HFFc6 (cell line): ENCODE data around the gene SUFU. TPM values are rescaled to one million over a fixed set of nuclear protein-coding genes. Genes with fewer than 3 reads are reported as not detected.

Experiments
- DNase-seq: peaks from one replicate; pipeline ENCODE4 v3.0.0-alpha.2; 2018
- H3K27ac Mint-ChIP-seq: 2 replicates; pipeline ENCODE4 v1.8.0; 2020; ENCODE audit warnings: mild to moderate bottlenecking, mixed read lengths
- H3K27me3 Mint-ChIP-seq: 2 replicates; pipeline ENCODE4 v1.8.0; 2021; ENCODE audit warnings: mild to moderate bottlenecking, moderate library complexity, mixed read lengths; ENCODE audit not compliant: insufficient read depth
- H3K36me3 Mint-ChIP-seq: 2 replicates; pipeline ENCODE4 v1.8.0; 2021; ENCODE audit warnings: low read depth, mixed read lengths
- H3K4me1 Mint-ChIP-seq: 2 replicates; pipeline ENCODE4 v1.8.0; 2020; ENCODE audit warnings: low read depth, mixed read lengths
- H3K4me3 Mint-ChIP-seq: 2 replicates; pipeline ENCODE4 v1.8.0; 2020; ENCODE audit warnings: mild to moderate bottlenecking, moderate library complexity, mixed read lengths
- H3K9me3 Mint-ChIP-seq: 2 replicates; pipeline ENCODE4 v1.8.0; 2020; ENCODE audit warnings: mild to moderate bottlenecking, mixed read lengths
- total RNA-seq, 6 experiments: library from RNA; stranded (reverse); fragmentation: NEBNext Ultra II Directional; extraction: Animal tissue kit (Norgen Biotek cat#: 25700); gene quantifications; 2 replicates in 1 of 6; 3 replicates in 5 of 6; pipeline ENCODE4 v1.2.3, GENCODE V29; 2021
- TF ChIP-seq, protein P1 (sequence below): fragments of 200-600 bp; sonication (generic); IDR thresholded peaks from 2 replicates; pipeline ENCODE4 v1.5.0; 2021; ENCODE audit warnings: antibody characterized with exemption, mild to moderate bottlenecking

The SUFU gene
- total RNA-seq, 6 experiments from 2014 or later, result 12.8 to 16.8 (median 15.2) TPM

DNA sequence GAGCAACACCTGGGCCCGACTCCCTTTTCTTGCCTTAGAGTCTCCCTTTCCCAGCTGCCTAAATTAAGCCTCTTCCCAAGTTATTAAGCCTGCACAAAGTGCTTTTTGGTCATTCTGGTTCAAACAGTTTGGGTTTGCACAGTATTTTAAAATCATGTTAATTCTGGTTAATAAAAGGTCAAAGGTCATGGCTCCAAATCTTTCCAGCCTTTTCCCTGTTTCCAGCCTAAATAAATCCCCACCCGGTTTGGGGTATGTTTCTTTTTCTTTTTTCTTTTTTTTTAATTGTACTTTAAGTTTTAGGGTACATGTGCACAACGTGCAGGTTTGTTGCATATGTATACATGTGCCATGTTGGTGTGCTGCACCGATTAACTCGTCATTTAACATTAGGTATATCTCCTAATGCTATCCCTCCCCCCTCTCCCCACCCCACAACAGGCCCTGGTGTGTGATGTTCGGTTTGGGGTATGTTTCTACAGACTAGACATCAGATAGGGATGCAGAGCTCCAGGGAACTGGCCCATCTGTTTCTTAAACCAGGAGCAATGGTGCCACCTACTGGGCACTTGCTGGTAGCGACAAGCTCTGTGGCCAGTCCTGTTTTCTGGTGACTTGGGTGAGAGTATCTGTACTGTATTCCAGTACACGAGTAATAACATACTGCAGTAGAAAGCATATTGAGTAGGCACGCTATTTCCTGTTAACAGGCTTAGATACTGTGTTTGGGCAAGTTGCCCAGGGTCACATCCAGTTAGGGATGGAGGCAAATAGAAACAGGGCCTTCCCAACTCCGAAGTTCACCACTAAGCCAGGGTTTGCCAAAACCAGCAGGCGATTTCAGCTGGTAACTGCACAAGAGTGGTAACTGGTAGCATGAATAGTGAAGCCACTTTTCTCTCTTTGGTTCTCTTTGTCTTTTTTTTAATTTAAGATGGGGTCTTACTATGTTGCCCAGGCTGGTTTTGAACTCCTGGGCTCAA lies 80.0 kb downstream of the SUFU start:
- TF ChIP-seq, protein P1, sequence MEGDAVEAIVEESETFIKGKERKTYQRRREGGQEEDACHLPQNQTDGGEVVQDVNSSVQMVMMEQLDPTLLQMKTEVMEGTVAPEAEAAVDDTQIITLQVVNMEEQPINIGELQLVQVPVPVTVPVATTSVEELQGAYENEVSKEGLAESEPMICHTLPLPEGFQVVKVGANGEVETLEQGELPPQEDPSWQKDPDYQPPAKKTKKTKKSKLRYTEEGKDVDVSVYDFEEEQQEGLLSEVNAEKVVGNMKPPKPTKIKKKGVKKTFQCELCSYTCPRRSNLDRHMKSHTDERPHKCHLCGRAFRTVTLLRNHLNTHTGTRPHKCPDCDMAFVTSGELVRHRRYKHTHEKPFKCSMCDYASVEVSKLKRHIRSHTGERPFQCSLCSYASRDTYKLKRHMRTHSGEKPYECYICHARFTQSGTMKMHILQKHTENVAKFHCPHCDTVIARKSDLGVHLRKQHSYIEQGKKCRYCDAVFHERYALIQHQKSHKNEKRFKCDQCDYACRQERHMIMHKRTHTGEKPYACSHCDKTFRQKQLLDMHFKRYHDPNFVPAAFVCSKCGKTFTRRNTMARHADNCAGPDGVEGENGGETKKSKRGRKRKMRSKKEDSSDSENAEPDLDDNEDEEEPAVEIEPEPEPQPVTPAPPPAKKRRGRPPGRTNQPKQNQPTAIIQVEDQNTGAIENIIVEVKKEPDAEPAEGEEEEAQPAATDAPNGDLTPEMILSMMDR, result peak; percentile 95
- H3K4me3 Mint-ChIP-seq, result no peak overlapping the region
- H3K27me3 Mint-ChIP-seq, result no peaks in the 10 kb centered on the region
- peak; percentile 80 for DNase-seq
- H3K4me1 Mint-ChIP-seq, result peaks cover 37% of the 10 kb centered on the region
- H3K27ac Mint-ChIP-seq, result no peak overlapping the region; the same call in 1 of the 2 replicates
- peaks cover 4% of the 10 kb centered on the region; the same call in 1 of the 2 replicates for H3K36me3 Mint-ChIP-seq
- H3K9me3 Mint-ChIP-seq, result no peaks in the 10 kb centered on the region

DNA sequence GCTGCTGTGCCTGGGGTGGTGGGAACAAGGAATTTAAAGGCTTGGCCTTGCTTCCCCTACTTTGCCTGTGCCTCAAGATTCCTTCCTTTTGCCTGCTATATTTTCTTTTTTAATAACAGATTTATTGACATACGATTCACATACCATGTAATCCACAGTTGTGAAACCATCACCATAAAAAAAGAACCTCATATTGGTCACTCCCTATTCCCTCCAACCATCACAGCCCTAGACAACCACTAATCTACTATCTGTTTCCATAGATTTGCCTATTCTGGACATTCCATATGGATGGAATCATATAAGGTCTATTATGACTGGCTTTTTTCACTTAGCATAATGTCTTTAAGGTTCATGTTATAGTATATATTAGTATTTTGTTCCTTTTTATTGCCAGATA lies 81.3 kb downstream of the SUFU start:
- no peaks in the 10 kb centered on the region for H3K9me3 Mint-ChIP-seq
- peaks cover 26% of the 10 kb centered on the region for H3K4me1 Mint-ChIP-seq
- TF ChIP-seq, protein P1, result no peak
- no peaks in the 10 kb centered on the region for H3K27me3 Mint-ChIP-seq
- H3K27ac Mint-ChIP-seq, result no peak overlapping the region
- H3K4me3 Mint-ChIP-seq, result no peak overlapping the region
- H3K36me3 Mint-ChIP-seq, result peaks cover 4% of the 10 kb centered on the region; the same call in 1 of the 2 replicates
- no peak for DNase-seq

DNA sequence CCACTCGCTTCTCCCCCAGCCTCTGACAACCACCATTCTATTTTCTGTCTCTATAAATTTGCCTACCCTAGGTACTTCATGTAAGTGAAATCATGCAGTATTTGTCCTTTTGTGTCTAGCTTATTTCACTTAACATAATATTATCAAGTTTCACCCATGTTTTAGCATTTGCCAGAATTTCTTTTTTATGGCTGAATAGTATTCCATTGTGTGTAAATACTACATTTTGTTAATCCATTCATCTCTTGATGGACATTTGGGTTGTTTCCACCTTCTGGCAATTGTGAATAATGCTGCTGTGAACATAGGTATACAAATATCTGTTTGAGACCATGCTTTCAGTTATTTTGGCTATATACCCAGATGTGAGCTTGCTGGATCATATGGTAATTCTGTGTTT lies 83.1 kb downstream of the SUFU start:
- Mint-ChIP-seq H3K27ac (no peak overlapping the region), H3K36me3 (peaks cover 4% of the 10 kb centered on the region; the same call in 1 of the 2 replicates), H3K4me1 (peaks cover 22% of the 10 kb centered on the region), H3K27me3 (no peaks in the 10 kb centered on the region), H3K9me3 (no peaks in the 10 kb centered on the region), H3K4me3 (no peak overlapping the region)
- no peak for DNase-seq
- TF ChIP-seq, protein P1, result no peak

DNA sequence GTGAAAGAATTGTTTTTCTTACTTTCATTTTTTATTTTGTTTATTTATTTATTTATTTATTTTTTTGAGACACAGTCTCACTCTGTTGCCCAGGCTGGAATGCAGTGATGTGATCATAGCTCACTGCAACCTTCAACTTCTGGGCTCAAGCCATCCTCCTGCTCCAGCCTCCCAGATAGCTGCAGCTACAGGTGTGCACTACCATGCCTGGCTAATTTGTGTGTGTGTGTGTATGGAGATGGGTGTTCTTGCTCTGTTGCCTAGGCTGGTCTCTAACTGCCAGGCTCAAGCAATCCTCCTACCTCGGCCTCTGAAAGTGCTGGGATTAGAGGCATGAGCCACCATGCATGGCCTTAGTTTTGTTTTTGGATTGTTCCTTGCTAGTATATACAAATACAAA lies 85.1 kb downstream of the SUFU start:
- Mint-ChIP-seq H3K27me3 (no peaks in the 10 kb centered on the region), H3K27ac (no peak overlapping the region), H3K9me3 (no peaks in the 10 kb centered on the region), H3K4me3 (no peak overlapping the region), H3K4me1 (peaks cover 37% of the 10 kb centered on the region), H3K36me3 (peaks cover 4% of the 10 kb centered on the region; the same call in 1 of the 2 replicates)
- TF ChIP-seq, protein P1, result no peak
- no peak for DNase-seq

DNA sequence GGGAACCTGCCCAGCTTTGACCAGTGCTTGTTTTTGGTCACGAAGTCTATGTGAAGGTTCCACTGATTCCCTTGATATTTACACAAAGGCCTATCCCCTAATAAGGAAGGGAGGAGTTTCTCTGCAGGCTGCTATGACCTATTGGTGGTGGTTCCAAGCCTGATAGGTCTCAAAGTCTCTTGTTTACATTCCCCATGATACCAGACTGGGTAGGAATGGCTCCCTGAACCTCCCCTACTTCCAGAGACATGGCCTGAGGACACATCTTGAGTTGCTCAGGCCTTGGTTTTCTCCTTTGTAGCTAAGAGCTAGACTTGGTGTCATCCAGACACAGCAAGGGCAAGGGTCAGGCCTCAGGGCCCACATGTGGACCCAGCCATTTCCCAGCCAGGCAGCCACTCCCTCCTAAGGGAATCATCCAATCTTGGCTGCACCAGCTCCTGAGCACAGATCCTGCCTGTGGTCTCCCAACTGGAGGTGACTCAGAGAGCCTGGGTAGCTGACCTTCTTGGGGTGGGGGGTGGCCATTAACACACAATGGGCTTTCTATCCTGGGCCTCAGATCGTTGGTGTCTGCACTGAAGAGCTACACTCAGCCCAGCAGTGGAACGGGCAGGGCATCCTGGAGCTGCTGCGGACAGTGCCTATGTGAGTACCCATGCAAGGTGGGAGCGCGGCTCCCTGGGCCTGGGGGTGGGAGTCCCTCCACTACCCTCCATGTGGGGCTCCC lies 89.5 kb downstream of the SUFU start:
- TF ChIP-seq, protein P1, result no peak
- H3K9me3 Mint-ChIP-seq, result no peaks in the 10 kb centered on the region
- peak; percentile 58 for DNase-seq
- peaks cover under 1% of the 10 kb centered on the region; the same call in 1 of the 2 replicates for H3K36me3 Mint-ChIP-seq
- H3K27ac Mint-ChIP-seq, result peak overlapping the region; percentile 74
- peaks cover 33% of the 10 kb centered on the region for H3K4me1 Mint-ChIP-seq
- H3K4me3 Mint-ChIP-seq, result 0 out of 2 replicates have a peak overlapping the region, but pooled peaks have one; percentile 10
- H3K27me3 Mint-ChIP-seq, result no peaks in the 10 kb centered on the region
